WTC11 (cell line): Measurements from ENCODE around the gene NTN1. TPM values are rescaled to one million over a fixed set of nuclear protein-coding genes. Genes with fewer than 3 reads are reported as not detected.

Experiments used
- ATAC-seq: fragments of 200-7000 bp; cut with Tn5 transposase; 2 replicates; pipeline ENCODE4 v1.10.0; 2021; ENCODE audit warnings: mild to moderate bottlenecking, moderate library complexity
- CTCF ChIA-PET: fragments of 300-600 bp; sonication (Branson Sonifier 250); formaldehyde crosslinking; loops from one replicate; lab custom pipeline; 2021; ENCODE audit warnings: antibody characterized with exemption; lab: Charles Lee
- POLR2A ChIA-PET: fragments of 350-600 bp; sonication (Branson Sonifier 250); formaldehyde crosslinking; loops from one replicate; lab custom pipeline; 2021; ENCODE audit warnings: antibody characterized with exemption; lab: Charles Lee
- DNase-seq: peaks from one replicate; pipeline ENCODE4 v3.0.0; 2021; ENCODE audit warnings: low spot score
- H3K27ac Mint-ChIP-seq: 2 replicates; pipeline ENCODE4 v1.8.0; 2021; ENCODE audit warnings: mixed read lengths
- H3K27me3 Mint-ChIP-seq: 2 replicates; pipeline ENCODE4 v1.8.0; 2021; ENCODE audit warnings: low read depth, mild to moderate bottlenecking, moderate library complexity, mixed read lengths
- H3K36me3 Mint-ChIP-seq: 2 replicates; pipeline ENCODE4 v1.8.0; 2021; ENCODE audit warnings: mixed read lengths
- H3K4me1 Mint-ChIP-seq: 2 replicates; pipeline ENCODE4 v1.8.0; 2022; ENCODE audit warnings: mixed read lengths
- H3K4me3 Mint-ChIP-seq: 2 replicates; pipeline ENCODE4 v1.8.0; 2021; ENCODE audit warnings: mild to moderate bottlenecking, moderate library complexity, mixed read lengths
- H3K9me3 Mint-ChIP-seq: 2 replicates; pipeline ENCODE4 v1.8.0; 2021; ENCODE audit warnings: mixed read lengths
- ESRRA ChIP-seq: sonication (generic); formaldehyde crosslinking; IDR thresholded peaks from 2 replicates; pipeline ENCODE4 v1.8.1; 2022; ENCODE audit warnings: mild to moderate bottlenecking, missing genetic modification reagents, borderline replicate concordance
- GABPB1 ChIP-seq: sonication (generic); formaldehyde crosslinking; IDR thresholded peaks from 2 replicates; pipeline ENCODE4 v1.8.1; 2023; ENCODE audit warnings: mild to moderate bottlenecking, missing genetic modification reagents
- GRHL2 ChIP-seq: fragments of 250-450 bp; sonication (Bioruptor Pico); IDR thresholded peaks from 2 replicates; pipeline ENCODE4 v1.8.0; 2022; ENCODE audit warnings: mild to moderate bottlenecking, moderate library complexity; ENCODE audit not compliant: insufficient replicate concordance, severe bottlenecking
- GTF2I ChIP-seq: fragments of 250-450 bp; sonication (Bioruptor Pico); conservative IDR thresholded peaks from 2 replicates; pipeline ENCODE4 v1.4.0; 2021; ENCODE audit warnings: mild to moderate bottlenecking
- MXD4 ChIP-seq: fragments of 250-450 bp; sonication (Bioruptor Pico); IDR thresholded peaks from 2 replicates; pipeline ENCODE4 v1.8.0; 2021; ENCODE audit warnings: mild to moderate bottlenecking, moderate library complexity, borderline replicate concordance
- NR2C2 ChIP-seq: sonication (generic); formaldehyde crosslinking; IDR thresholded peaks from 2 replicates; pipeline ENCODE4 v1.8.0; 2022; ENCODE audit warnings: mild to moderate bottlenecking, missing genetic modification reagents
- OVOL2 ChIP-seq: fragments of 250-450 bp; sonication (Bioruptor Pico); IDR thresholded peaks from 2 replicates; pipeline ENCODE4 v1.9.0; 2021; ENCODE audit warnings: mild to moderate bottlenecking, borderline replicate concordance
- PRRX2 ChIP-seq: fragments of 250-450 bp; sonication (Bioruptor Pico); IDR thresholded peaks from 2 replicates; pipeline ENCODE4 v1.8.0; 2021; ENCODE audit warnings: mild to moderate bottlenecking
- RELA ChIP-seq: sonication (generic); formaldehyde crosslinking; IDR thresholded peaks from 2 replicates; pipeline ENCODE4 v1.8.1; 2022; ENCODE audit warnings: missing genetic modification reagents, mild to moderate bottlenecking, borderline replicate concordance
- TEAD1 ChIP-seq: sonication (generic); formaldehyde crosslinking; IDR thresholded peaks from 2 replicates; pipeline ENCODE4 v1.8.0; 2022; ENCODE audit warnings: mild to moderate bottlenecking, missing genetic modification reagents
- ZBTB21 ChIP-seq: sonication (generic); formaldehyde crosslinking; IDR thresholded peaks from 2 replicates; pipeline ENCODE4 v1.8.1; 2023; ENCODE audit warnings: mild to moderate bottlenecking, missing genetic modification reagents, borderline replicate concordance
- ZNF121 ChIP-seq: sonication (generic); formaldehyde crosslinking; IDR thresholded peaks from 2 replicates; pipeline ENCODE4 v1.8.0; 2023; ENCODE audit warnings: missing genetic modification reagents
- ZNF263 ChIP-seq: sonication (generic); formaldehyde crosslinking; IDR thresholded peaks from 2 replicates; pipeline ENCODE4 v1.8.1; 2022; ENCODE audit warnings: low read depth, mild to moderate bottlenecking, moderate library complexity, missing genetic modification reagents
- total RNA-seq: library from RNA; stranded (reverse); gene quantifications from 3 replicates; pipeline ENCODE4 v1.2.3, GENCODE V29; 2021
- TF ChIP-seq, protein P1 (sequence below): fragments of 250-450 bp; sonication (Bioruptor Pico); IDR thresholded peaks from 2 replicates; pipeline ENCODE4 v2.1.2; 2022; ENCODE audit warnings: mild to moderate bottlenecking, moderate library complexity
- TF ChIP-seq, protein P2 (sequence below): sonication (generic); formaldehyde crosslinking; IDR thresholded peaks from 2 replicates; pipeline ENCODE4 v1.8.1; 2023; ENCODE audit warnings: mild to moderate bottlenecking, missing genetic modification reagents
- TF ChIP-seq, protein P3 (sequence below): sonication (generic); formaldehyde crosslinking; IDR thresholded peaks from 2 replicates; pipeline ENCODE4 v1.8.1; 2022; ENCODE audit warnings: low read depth, missing genetic modification reagents, borderline replicate concordance
- TF ChIP-seq, protein P4 (sequence below): fragments of 200-600 bp; IDR thresholded peaks from 2 replicates; pipeline ENCODE4 v1.8.0; 2022; ENCODE audit warnings: antibody characterized with exemption
- TF ChIP-seq, protein P5 (sequence below): sonication (generic); formaldehyde crosslinking; conservative IDR thresholded peaks from 2 replicates; pipeline ENCODE4 v1.8.1; 2023; ENCODE audit warnings: mild to moderate bottlenecking, low read depth, missing genetic modification reagents, moderate library complexity
- TF ChIP-seq, protein P6 (sequence below): sonication (generic); formaldehyde crosslinking; IDR thresholded peaks from 2 replicates; pipeline ENCODE4 v1.8.0; 2023; ENCODE audit warnings: mild to moderate bottlenecking, missing genetic modification reagents

Gene NTN1
- total RNA-seq, 1 experiment from 2014 or later = 5.5 TPM

DNA sequence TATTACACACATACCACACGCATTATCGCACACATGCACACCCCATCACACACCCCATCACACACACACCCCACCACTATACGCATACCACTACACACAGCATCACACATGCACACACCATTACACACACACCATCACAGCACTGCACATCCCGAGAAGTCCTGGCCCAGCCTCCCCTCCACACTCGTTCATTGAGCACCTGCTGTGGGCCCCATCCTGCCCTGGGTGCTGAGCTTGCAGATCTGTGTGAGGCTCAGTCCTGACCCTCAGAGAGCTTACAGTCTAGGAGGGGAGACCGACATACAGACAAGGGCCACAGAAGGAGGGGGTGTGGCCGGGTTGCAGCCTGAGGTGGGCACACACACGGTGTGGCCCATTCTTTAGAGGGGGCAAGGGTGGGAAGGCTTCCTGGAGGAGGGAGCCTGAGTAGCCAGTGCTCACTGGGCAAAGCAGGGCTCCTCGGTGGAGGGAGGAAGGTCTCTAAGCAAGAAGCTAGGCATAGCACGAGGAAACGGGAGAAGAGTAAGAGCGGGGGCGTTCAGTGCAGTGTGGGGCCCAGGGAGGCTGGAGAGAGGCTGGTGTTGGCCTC, 206.6 kb downstream of the NTN1 start:
- no peaks in the 10 kb centered on the region for H3K36me3 Mint-ChIP-seq

DNA sequence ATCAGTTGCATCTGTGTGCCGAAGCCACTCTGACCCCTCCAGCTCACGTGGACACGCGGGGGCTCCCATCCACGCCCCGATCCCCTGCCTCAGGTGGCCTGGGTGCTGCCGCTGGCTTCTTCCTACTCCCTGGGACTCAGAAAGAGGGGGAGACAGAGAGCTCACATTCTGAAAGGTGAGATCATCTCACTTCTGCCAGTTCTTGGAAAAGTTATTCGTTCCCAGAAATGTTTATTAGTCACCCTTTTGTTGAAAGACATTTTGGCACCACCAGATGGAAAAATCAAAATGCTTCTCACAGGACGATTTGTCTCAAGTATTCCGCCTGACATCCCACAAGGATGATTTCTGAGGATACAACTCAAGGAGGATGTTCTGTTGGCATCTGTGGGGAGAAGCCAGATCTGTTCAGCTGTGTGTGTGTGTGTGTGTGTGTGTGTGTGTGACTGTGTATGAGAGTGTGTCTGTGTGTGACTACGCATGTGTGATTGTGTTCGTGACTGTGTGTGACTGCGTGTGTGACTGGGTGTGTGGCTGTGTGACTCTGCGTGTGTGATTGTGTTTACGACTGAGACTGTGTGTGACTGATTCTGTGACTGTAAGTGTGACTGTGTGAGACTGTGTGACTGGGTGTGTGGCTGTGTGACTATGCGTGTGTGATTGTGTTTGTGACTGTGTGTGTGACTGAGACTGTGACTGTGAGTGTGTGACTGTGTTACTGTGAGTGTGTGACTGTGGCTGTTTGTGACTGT, 207.3 kb downstream of the NTN1 start:
- H3K27ac Mint-ChIP-seq = no peak overlapping the region
- POLR2A ChIA-PET = no interaction called here
- H3K36me3 Mint-ChIP-seq = no peaks in the 10 kb centered on the region
- TF ChIP-seq RELA (CRISPR knock-in tag) = no peak
- no peak for TF ChIP-seq TEAD1 (CRISPR knock-in tag)
- TF ChIP-seq, protein P1, sequence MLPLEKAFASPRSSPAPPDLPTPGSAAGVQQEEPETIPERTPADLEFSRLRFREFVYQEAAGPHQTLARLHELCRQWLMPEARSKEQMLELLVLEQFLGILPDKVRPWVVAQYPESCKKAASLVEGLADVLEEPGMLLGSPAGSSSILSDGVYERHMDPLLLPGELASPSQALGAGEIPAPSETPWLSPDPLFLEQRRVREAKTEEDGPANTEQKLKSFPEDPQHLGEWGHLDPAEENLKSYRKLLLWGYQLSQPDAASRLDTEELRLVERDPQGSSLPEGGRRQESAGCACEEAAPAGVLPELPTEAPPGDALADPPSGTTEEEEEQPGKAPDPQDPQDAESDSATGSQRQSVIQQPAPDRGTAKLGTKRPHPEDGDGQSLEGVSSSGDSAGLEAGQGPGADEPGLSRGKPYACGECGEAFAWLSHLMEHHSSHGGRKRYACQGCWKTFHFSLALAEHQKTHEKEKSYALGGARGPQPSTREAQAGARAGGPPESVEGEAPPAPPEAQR (CRISPR knock-in tag) = no peak
- TF ChIP-seq PRRX2 = no peak
- TF ChIP-seq, protein P2, sequence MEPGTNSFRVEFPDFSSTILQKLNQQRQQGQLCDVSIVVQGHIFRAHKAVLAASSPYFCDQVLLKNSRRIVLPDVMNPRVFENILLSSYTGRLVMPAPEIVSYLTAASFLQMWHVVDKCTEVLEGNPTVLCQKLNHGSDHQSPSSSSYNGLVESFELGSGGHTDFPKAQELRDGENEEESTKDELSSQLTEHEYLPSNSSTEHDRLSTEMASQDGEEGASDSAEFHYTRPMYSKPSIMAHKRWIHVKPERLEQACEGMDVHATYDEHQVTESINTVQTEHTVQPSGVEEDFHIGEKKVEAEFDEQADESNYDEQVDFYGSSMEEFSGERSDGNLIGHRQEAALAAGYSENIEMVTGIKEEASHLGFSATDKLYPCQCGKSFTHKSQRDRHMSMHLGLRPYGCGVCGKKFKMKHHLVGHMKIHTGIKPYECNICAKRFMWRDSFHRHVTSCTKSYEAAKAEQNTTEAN = no peak
- no peak for TF ChIP-seq MXD4 (CRISPR knock-in tag)
- TF ChIP-seq, protein P3, sequence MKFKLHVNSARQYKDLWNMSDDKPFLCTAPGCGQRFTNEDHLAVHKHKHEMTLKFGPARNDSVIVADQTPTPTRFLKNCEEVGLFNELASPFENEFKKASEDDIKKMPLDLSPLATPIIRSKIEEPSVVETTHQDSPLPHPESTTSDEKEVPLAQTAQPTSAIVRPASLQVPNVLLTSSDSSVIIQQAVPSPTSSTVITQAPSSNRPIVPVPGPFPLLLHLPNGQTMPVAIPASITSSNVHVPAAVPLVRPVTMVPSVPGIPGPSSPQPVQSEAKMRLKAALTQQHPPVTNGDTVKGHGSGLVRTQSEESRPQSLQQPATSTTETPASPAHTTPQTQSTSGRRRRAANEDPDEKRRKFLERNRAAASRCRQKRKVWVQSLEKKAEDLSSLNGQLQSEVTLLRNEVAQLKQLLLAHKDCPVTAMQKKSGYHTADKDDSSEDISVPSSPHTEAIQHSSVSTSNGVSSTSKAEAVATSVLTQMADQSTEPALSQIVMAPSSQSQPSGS (CRISPR knock-in tag) = no peak

More for the DNA sequence above, 206.6 kb downstream of the NTN1 start:
- Mint-ChIP-seq H3K4me1 (peaks cover 4% of the 10 kb centered on the region; the same call in 1 of the 2 replicates), H3K9me3 (no peaks in the 10 kb centered on the region), H3K27ac (no peak overlapping the region), H3K27me3 (no peaks in the 10 kb centered on the region), H3K4me3 (no peak overlapping the region)
- ATAC-seq (no peak), DNase-seq (no peak)
- ChIA-PET CTCF (interaction anchor here (0.5 to 0.7 kb wide), 2 partner anchors 285 to 540 kb away, joined by 3 read pairs; no protein-coding TSS in a partner anchor), POLR2A (no interaction called here)
- no peak for TF ChIP-seq GRHL2
- no peak for TF ChIP-seq ZBTB21
- TF ChIP-seq ZNF263 (CRISPR knock-in tag) = no peak
- TF ChIP-seq, protein P4, sequence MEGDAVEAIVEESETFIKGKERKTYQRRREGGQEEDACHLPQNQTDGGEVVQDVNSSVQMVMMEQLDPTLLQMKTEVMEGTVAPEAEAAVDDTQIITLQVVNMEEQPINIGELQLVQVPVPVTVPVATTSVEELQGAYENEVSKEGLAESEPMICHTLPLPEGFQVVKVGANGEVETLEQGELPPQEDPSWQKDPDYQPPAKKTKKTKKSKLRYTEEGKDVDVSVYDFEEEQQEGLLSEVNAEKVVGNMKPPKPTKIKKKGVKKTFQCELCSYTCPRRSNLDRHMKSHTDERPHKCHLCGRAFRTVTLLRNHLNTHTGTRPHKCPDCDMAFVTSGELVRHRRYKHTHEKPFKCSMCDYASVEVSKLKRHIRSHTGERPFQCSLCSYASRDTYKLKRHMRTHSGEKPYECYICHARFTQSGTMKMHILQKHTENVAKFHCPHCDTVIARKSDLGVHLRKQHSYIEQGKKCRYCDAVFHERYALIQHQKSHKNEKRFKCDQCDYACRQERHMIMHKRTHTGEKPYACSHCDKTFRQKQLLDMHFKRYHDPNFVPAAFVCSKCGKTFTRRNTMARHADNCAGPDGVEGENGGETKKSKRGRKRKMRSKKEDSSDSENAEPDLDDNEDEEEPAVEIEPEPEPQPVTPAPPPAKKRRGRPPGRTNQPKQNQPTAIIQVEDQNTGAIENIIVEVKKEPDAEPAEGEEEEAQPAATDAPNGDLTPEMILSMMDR = no peak
- TF ChIP-seq ZNF121 (CRISPR knock-in tag) = no peak
- no peak for TF ChIP-seq NR2C2
- TF ChIP-seq, protein P1 (CRISPR knock-in tag) = no peak
- no peak for TF ChIP-seq MXD4 (CRISPR knock-in tag)
- no peak for TF ChIP-seq GTF2I
- TF ChIP-seq, protein P5, sequence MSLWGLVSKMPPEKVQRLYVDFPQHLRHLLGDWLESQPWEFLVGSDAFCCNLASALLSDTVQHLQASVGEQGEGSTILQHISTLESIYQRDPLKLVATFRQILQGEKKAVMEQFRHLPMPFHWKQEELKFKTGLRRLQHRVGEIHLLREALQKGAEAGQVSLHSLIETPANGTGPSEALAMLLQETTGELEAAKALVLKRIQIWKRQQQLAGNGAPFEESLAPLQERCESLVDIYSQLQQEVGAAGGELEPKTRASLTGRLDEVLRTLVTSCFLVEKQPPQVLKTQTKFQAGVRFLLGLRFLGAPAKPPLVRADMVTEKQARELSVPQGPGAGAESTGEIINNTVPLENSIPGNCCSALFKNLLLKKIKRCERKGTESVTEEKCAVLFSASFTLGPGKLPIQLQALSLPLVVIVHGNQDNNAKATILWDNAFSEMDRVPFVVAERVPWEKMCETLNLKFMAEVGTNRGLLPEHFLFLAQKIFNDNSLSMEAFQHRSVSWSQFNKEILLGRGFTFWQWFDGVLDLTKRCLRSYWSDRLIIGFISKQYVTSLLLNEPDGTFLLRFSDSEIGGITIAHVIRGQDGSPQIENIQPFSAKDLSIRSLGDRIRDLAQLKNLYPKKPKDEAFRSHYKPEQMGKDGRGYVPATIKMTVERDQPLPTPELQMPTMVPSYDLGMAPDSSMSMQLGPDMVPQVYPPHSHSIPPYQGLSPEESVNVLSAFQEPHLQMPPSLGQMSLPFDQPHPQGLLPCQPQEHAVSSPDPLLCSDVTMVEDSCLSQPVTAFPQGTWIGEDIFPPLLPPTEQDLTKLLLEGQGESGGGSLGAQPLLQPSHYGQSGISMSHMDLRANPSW (CRISPR knock-in tag) = no peak
- no peak for TF ChIP-seq ESRRA (CRISPR knock-in tag)
- TF ChIP-seq RELA (CRISPR knock-in tag) = no peak
- no peak for TF ChIP-seq OVOL2 (CRISPR knock-in tag)
- no peak for TF ChIP-seq GABPB1 (CRISPR knock-in tag)
- TF ChIP-seq, protein P6, sequence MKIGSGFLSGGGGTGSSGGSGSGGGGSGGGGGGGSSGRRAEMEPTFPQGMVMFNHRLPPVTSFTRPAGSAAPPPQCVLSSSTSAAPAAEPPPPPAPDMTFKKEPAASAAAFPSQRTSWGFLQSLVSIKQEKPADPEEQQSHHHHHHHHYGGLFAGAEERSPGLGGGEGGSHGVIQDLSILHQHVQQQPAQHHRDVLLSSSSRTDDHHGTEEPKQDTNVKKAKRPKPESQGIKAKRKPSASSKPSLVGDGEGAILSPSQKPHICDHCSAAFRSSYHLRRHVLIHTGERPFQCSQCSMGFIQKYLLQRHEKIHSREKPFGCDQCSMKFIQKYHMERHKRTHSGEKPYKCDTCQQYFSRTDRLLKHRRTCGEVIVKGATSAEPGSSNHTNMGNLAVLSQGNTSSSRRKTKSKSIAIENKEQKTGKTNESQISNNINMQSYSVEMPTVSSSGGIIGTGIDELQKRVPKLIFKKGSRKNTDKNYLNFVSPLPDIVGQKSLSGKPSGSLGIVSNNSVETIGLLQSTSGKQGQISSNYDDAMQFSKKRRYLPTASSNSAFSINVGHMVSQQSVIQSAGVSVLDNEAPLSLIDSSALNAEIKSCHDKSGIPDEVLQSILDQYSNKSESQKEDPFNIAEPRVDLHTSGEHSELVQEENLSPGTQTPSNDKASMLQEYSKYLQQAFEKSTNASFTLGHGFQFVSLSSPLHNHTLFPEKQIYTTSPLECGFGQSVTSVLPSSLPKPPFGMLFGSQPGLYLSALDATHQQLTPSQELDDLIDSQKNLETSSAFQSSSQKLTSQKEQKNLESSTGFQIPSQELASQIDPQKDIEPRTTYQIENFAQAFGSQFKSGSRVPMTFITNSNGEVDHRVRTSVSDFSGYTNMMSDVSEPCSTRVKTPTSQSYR (CRISPR knock-in tag) = no peak

More for the DNA sequence above, 207.3 kb downstream of the NTN1 start:
- ATAC-seq (no peak), DNase-seq (no peak)
- H3K4me3 Mint-ChIP-seq = no peak overlapping the region
- H3K9me3 Mint-ChIP-seq = no peaks in the 10 kb centered on the region
- H3K4me1 Mint-ChIP-seq = peaks cover 4% of the 10 kb centered on the region; the same call in 1 of the 2 replicates
- CTCF ChIA-PET = interaction anchor here (0.5 to 0.7 kb wide), 2 partner anchors 284 to 540 kb away, joined by 3 read pairs; no protein-coding TSS in a partner anchor
- H3K27me3 Mint-ChIP-seq = no peaks in the 10 kb centered on the region
